Astrocyte (in vitro differentiated cells and primary cell): ENCODE data around the gene GALNS.
A peak's percentile ranks its signal among the peaks of the same experiment; 100 is the strongest.

ENCODE experiments used
- CTCF ChIP-seq: IDR thresholded peaks from 2 replicates; pipeline ENCODE4 v1.5.1; 2011; ENCODE audit warnings: low read depth, mild to moderate bottlenecking, inconsistent platforms, low read length, moderate library complexity; ENCODE audit not compliant: insufficient read depth
- EZH2 ChIP-seq: IDR thresholded peaks from 2 replicates; pipeline ENCODE4 v1.6.1; 2012; ENCODE audit warnings: mild to moderate bottlenecking, low read length, inconsistent platforms; ENCODE audit not compliant: insufficient read depth

- no peak for TF ChIP-seq EZH2
- TF ChIP-seq CTCF, result peak; percentile 14
Observed at GRCh38 chr16:88784074-88784855, 72.5 kb downstream of the GALNS start.
